GM21717 (cell line): Measurements from ENCODE around the gene CDA.

ENCODE experiments used
- ATAC-seq: cut with Tn5 transposase; IDR thresholded peaks from one replicate; pipeline ENCODE4 v1.9.1; 2021; ENCODE audit warnings: mild to moderate bottlenecking, moderate library complexity; ENCODE audit not compliant: unreplicated experiment

CDA gene

DNA sequence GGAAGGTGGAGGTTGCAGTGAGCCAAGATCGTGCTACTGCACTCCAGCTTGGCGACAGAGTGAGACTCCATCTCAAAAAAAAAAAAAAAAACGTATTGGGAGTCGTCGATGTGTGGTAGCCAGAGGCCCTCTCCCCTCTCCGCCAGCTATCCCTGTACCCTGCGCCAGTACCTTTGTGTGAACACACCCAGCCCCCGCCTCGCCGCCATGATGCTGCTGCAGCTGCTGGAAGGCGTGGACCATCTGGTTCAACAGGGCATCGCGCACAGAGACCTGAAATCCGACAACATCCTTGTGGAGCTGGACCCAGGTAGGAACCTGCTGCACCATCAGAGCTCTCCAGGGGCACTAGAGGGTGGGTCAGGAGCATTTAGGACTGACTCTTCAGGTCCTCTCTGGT lies 56.5 kb downstream of the CDA start:
- ATAC-seq = no peak

DNA sequence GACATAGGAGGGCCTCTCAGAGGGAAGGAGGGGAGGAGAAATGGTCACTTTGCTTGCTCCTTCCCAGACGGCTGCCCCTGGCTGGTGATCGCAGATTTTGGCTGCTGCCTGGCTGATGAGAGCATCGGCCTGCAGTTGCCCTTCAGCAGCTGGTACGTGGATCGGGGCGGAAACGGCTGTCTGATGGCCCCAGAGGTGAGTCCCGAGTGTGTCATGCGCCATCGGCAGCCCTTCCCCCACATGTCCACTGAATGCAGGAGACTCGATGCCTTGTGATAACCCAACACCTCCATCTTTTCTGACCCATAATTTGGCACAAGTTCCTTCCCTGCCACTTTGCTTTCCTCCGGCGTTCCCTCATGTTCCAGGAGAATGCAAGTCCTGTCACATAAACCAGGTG lies 59.5 kb downstream of the CDA start:
- ATAC-seq = no peak

DNA sequence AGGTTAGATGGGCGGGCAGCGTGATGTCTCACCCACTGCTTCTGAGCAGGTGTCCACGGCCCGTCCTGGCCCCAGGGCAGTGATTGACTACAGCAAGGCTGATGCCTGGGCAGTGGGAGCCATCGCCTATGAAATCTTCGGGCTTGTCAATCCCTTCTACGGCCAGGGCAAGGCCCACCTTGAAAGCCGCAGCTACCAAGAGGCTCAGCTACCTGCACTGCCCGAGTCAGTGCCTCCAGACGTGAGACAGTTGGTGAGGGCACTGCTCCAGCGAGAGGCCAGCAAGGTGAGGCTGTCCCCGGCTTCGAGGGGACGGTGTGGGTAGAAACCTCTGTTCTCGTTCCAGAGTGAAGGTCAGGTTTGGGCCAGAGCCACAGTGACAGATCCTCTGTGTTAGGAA lies 60.0 kb downstream of the CDA start:
- no peak for ATAC-seq

DNA sequence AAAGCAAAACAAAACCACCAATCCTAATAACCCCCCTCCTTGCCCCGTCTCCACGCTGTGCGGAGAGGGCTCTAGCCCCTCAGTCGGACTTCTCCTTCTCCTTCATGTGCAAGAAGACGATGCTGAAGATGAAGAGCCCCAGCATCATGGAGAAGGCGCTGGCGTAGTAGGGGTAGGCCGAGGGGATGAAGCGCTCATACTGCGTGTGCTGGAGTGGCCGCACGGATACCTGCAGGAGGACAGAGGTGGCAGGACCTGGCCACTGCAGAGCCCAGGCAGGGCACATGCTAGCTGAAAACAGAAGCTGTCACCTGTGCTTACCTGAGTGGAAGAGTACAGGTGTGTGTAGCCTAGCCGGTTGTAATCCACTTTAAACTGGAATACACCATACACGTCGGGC lies 63.4 kb downstream of the CDA start:
- no peak for ATAC-seq

DNA sequence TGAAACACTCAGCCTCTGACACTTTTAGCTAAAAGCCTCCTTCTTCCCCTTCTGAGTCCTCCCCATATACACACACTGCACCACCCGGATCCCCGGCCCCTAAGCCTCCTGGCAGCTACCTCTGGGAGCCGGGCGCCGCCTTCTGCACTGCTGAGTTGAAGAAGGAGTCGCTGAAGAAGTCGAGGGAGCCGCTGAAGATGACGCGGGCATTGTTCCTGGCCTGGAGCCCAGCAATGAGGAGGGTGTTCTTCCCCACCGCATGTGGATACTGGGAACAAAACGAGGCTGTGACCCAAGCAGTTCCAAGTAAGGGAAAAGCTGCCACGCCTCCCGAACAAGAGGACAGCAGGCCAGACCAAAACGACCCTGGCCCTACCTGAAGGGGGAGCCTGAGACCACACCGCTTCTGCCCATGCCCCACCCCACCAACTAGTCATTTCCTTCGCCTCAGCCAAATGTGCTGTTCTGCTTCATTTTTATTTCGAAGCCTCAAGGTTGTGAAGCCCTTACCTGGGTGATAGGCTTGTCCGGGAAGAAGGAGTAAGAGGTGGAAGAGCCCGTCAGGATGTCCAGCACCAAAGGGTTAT lies 65.3 kb downstream of the CDA start:
- no peak for ATAC-seq

DNA sequence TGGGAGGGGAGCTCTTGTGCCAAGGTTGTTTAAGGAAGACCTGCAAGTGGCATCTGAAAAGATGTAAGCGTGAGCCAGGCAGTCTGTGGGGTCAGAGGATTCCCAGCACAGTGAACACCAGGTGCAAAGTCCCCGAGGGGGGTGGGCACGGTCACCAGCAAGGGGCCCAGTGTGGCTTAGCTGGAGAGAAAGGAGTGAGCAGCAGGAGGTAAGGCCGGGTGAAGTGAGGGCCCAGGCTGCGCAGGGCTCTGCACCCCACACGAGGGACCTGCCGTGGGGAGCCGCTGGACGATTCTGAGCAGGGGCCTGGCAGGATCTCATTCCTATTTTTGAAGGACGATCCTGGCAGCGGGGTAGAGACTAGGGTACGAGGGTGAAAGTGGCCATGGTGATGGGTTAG lies 68.1 kb downstream of the CDA start:
- no peak for ATAC-seq

DNA sequence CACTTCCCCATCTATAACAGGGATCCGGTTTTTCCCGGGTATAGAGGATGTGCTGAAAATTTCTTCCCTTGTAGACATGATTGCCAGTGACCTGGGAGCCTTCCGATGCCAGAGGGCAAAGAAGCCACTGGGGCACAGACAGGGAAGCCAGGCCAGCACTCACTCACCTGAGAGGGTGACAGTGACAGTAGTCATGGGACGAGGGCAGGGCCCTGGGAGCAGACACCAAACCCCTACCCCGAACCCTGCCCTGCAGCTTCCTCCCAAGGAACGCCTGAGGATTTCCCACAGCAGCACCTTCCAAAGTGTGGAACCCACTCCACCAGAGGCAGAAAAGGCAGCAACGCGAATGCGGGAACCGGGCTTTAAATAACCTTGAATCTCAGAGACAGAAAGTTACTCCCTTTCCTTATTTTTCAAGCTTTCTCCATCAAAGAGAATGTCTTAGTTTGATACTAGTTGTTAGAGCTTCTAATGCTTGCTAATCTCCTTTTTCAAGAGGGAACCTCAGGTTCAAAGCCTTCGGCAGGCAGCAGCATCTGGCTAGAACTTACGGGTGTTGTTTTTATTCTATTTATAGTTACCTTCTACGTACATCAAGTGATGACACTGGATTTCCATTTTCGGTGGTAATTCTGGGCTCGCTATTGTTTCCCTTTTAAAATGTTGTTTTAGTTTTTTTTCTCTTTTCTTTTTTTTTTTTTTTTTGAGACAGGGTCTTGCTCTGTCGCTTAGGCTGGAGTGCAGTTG lies 69.4 kb downstream of the CDA start:
- ATAC-seq = no peak

DNA sequence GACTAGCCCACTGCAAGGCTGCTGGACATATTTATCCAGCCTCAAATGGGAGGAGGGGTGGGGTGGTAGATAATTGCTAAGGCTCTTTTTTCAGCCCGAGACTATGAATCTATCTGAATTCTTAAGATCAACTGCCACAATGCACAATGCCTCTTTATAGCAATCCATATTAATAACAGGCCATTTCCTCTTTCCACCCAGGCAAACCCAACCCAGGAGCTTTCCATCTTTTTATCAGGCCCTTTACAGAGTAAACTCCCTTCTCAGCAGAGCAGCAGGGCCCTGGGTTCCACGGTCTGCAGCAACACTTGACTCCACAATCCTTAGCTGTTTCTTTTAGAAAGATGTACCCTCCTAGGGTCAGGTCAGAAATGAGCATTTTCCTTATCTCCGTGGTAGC lies 71.5 kb downstream of the CDA start:
- ATAC-seq = no peak

DNA sequence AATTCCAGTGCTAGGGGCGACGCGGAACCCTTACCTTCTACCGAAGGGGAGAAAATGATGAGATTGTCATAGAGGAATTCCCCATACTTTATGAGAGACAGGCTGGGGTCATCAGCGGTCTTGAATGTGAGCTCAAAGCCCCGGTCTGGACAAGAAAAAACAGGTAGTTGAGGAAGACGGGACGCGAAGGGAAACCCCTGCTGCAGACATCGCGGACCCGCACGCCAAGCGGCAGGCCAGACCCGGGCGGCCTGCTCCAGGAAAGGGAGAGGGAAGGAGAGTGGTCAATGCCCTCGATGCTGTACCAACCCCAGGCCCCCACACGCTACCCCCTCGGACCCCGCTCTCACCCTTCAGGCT lies 71.9 kb downstream of the CDA start:
- no peak for ATAC-seq

DNA sequence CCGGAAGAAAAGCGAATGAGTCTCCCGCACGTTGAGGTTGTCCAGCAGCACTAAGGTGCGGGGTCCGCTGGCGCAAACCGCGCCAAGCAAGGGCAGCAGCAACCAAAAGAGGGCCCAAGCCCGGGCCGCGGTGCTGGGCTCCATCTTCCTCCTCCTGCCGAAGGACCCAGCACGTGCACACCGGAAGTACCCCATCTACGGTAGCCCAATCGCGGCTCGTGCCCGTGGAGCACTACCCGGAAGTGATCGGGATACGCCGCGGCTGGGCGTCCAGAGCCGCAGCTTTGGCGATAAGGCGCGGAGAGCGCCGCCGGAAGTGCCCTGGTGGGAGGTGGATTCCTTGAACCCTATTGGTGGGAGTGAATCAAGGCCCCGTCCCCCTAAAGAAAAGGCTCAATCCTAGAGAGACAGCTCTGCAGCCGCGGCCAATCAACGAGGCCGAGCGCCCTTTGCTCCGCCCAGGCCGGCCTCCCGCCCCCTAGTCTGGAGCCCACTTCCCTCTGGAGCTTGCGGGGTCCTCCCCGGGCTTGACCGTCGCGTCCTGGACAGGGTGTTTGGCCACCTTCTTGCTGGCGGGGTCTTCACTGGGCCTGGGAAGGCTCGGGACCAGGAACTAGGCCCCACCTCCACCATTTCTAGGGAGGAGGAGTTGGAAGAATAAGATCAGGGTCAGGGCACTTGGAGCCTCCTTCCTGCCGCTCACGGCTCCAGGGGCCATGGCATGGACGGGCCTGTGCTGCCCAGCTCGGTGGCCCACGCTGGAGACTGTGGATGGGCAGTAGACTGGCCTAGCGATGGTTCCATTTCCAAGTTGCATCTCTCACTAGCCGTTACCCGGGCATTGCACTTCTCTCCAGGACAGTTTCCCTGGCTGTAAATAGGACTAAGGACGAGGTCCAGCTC lies 72.6 kb downstream of the CDA start, which contains the start of gene DDOST:
Gene DDOST (minus strand): TSS at position 163 of the 903 bp plus-strand sequence. CDS start 19 bp downstream, at position 144.
- ATAC-seq = peak; percentile 93

DNA sequence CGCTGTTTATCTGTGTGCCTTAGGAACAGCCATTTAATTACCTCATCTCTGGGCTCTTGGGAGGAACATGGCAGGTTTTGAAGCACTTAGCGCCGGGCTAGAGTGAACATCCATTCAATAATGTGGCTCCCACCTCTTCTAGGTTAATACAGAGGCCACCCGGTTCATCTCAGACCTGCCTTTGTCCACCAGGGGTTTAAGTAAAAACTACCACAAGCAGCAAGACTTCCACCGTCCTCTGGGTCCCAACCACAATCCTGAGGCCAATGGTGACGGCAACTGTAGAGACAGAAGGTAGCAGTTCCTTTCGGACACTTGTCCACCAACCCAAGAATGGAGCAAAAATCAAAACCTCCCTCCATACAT lies 73.2 kb downstream of the CDA start:
- no peak for ATAC-seq

DNA sequence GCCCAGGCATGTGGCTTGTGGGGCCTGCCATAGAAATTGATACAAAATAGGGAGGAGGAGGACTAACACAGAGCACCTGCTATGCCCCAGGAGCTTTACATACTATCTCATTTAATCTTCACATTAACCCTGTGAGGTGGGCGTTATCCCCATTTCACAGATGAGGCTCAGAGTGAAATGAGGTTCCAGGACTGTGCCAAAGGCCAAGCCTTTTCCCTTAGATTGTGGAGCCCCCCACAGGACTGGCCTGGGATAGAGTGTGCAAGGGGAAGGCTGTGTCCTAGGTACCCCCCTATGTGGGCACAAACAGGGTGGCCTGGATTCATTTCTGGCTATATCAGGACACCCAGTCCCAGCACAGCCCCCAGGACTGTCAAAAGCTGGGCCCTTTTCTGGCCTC lies 74.5 kb downstream of the CDA start:
- ATAC-seq = no peak

DNA sequence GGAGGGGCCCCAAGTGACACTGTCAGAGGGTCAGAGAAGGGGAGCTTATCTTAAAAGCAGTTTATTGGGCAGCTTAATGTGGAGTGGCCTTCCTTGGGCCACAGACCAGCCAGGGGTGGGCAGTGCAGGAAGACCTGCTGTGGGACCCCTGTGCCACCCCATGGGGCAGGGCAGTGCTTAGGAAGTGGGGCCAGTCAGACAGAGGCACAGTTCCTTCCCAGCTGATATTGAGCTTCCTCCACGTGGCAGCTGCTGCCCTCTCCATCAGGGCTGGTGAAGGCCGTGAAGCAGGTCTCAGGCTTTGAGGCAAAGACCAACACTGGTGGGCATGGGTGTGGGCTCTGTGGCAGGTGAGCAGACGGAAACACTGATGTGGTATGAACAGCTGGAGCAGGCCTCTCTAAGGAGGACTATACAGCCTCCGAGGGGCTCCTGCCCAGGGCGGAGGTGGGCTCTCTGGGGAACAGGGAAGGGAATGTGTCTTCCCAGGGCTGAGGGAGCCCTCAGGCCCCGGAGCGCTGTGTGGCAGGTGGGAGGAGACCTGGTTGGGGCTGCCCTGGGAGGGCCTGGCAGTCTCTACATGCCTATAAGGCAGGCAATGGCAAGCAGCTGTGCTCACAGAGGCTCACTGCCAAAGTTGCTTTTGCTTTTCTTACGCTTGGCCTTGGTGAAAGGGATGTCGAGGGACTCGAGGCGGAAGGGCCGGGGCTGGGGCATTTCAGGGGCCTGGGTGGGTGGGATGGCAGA lies 75.2 kb downstream of the CDA start:
- ATAC-seq = no peak

DNA sequence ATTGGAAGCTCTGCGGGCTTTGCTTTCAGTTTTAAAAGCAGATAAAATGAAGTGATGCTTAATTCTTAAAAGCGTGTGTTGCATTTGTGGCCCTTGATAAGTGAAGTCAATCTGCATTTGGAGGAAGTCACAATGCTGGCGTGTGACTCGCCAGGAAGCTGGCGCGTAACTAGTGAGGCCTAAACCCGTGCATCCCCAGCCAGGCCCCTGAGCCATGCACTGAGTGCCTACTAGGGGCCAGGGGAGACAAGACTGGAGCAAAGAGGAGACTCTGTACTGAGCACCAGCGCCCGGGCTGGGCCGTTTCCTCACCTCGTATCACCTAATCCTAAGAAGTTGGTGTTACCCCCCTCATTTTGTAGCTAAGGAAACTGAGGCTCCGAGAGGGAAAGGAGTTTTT lies 76.8 kb downstream of the CDA start:
- ATAC-seq = no peak

DNA sequence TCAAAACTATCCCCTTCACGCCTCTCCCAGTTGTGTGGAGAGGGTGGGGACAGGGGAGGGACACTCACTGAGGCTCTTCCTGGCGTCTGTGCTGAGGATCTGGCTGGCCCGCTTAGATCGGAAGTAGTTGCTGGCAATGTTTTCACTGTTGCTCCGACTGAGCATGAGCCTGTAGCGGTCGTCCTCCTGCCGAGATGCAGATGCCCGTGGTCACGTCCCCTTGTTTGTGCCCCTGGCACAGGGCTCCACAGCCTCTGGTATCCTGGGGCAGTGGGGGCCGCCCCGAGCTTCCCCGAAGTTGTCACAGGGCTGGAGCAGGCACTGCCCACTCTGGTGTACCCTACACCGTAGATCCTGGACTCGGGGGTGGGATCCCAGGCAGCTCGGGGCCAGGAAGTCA lies 77.2 kb downstream of the CDA start:
- ATAC-seq = no peak

DNA sequence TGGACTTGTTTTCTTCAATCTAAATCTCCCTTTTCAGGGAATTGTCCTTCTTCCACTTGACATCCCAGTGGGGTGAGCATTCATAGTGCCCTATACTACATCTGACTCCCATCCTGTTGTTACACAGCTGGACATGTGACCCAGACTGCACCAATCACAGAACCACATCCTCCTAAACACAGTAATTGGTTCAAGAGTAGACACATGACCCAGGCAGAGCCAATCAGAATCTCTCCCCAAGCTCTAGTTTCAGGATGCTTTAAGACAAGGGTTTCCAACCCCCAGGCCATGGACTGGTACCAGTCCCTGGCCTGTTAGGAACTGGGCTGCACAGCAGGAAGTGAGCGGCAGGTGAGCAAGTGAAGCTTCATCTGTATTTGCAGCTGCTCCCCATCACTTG lies 77.9 kb downstream of the CDA start:
- no peak for ATAC-seq
